ENCODE results near the gene LONP1. TPM values are rescaled to one million over a fixed set of nuclear protein-coding genes. Genes with fewer than 3 reads are reported as not detected.

LONP1 gene
- total and polyA plus RNA-seq, 4 donors = 32.3 to 83.9 (median 57.5) TPM

- Histone ChIP-seq H3K27me3 (ENCODE audit: control insufficient read depth in 4 of 4, insufficient read depth in 4 of 4, low read length in 3 of 4) (no peaks in the 10 kb centered on the region), H3K9ac (ENCODE audit: low read depth in 1 of 2, low read length in 2 of 2) (no peak overlapping the region), H3K27ac (ENCODE audit: low read depth in 1 of 2, low read length in 2 of 2) (no peak overlapping the region), H3K9me3 (ENCODE audit: control insufficient read depth in 4 of 4, low read length in 3 of 4) (no peaks in the 10 kb centered on the region), H3K36me3 (ENCODE audit: control insufficient read depth in 4 of 4, insufficient read depth in 3 of 4, low read depth in 1 of 4, low read length in 3 of 4) (no peaks in the 10 kb centered on the region), H3K4me3 (ENCODE audit: low read depth in 1 of 3, low read length in 3 of 3) (no peak overlapping the region), H3K4me1 (ENCODE audit: control insufficient read depth in 4 of 4, insufficient read depth in 4 of 4, low read length in 3 of 4) (peaks cover 4 to 22% (median 13%) of the 10 kb centered on the region in 4 donors)
- 85% methylated on average over 22 of the region's 22 CpGs for WGBS
- TF ChIP-seq FOXA1 (IDR thresholded peaks at IDR 0.05) (no peak), ATF3 (IDR thresholded peaks at IDR 0.05) (no peak), SP1 (IDR thresholded peaks at IDR 0.05) (no peak), CTCF (IDR thresholded peaks at IDR 0.05; ENCODE audit: low read depth, low read length, missing input control) (no peak), RAD21 (IDR thresholded peaks at IDR 0.05) (no peak), REST (IDR thresholded peaks at IDR 0.05) (no peak), HNF4G (IDR thresholded peaks at IDR 0.05) (no peak), FOXA2 (IDR thresholded peaks at IDR 0.05) (no peak), RXRA (IDR thresholded peaks at IDR 0.05) (no peak), MAX (IDR thresholded peaks at IDR 0.05) (no peak), GABPA (IDR thresholded peaks at IDR 0.05 in 1 of 2, conservative IDR thresholded peaks at IDR 0.05 in 1 of 2) (no peak), JUND (IDR thresholded peaks at IDR 0.05) (no peak), HNF4A (conservative IDR thresholded peaks at IDR 0.05) (no peak), NR2F2 (IDR thresholded peaks at IDR 0.05) (no peak), ZBTB33 (IDR thresholded peaks at IDR 0.05) (no peak), TAF1 (conservative IDR thresholded peaks at IDR 0.05) (no peak), EGR1 (IDR thresholded peaks at IDR 0.05; ENCODE audit: low read depth in 2 of 2) (no peak), YY1 (IDR thresholded peaks at IDR 0.05) (no peak)
- DNase-seq (ENCODE audit: low spot score) = no peak
These were observed 41.8 kb downstream of the LONP1 start for GRCh38 chr19:5678071-5678718.

Measured in liver (tissue), 9 donors.